Measurements from ENCODE around the gene CALHM4. TPM values are rescaled to one million over a fixed set of nuclear protein-coding genes. Genes with fewer than 3 reads are reported as not detected.

The CALHM4 gene
- total RNA-seq, result not detected
- long read RNA-seq, result 0 reads

- ATAC-seq (no peak), DNase-seq (no peak)
- intact Hi-C loops (cut with DNase I), result no loop called here
These were observed at the start of gene CALHM4 for GRCh38 chr6:116553451-116553850. Gene CALHM4 (plus strand): TSS chr6:116553751. CDS start chr6:116553794, 43 bp downstream.

GRCh38 chr6:116507324-116507723 lies 46.2 kb upstream of the CALHM4 start:
- ATAC-seq (no peak), DNase-seq (no peak)
- intact Hi-C loops (cut with DNase I), result no loop called here

- intact Hi-C loops (cut with DNase I), result no loop called here
- no peak for ATAC-seq
- no peak for DNase-seq
These were observed 45.0 kb upstream of the CALHM4 start for GRCh38 chr6:116508527-116508926.

GRCh38 chr6:116511424-116512110 lies 42.0 kb upstream of the CALHM4 start, which contains the start of gene CALHM5:
Gene CALHM5 (plus strand): TSS chr6:116511639. CDS start chr6:116511697, 58 bp downstream.
- ATAC-seq (peak; percentile 84 to 93), DNase-seq (peak; percentile 64)
- intact Hi-C loops (cut with DNase I), result no loop called here

- intact Hi-C loops (cut with DNase I), result no loop called here
- DNase-seq (no peak), ATAC-seq (peak; percentile 49 to 69)
These were observed 41.4 kb upstream of the CALHM4 start for GRCh38 chr6:116512111-116512559.

- ATAC-seq, result peak in 1 of 2 donors; percentile 20
- intact Hi-C loops (cut with DNase I), result no loop called here
These were observed 40.8 kb upstream of the CALHM4 start for GRCh38 chr6:116512734-116513133.

GRCh38 chr6:116513224-116513875 lies 40.2 kb upstream of the CALHM4 start:
- intact Hi-C loops (cut with DNase I), result no loop called here
- ATAC-seq, result no peak
- no peak for DNase-seq

More at GRCh38 chr6:116512734-116513133, 40.8 kb upstream of the CALHM4 start:
- no peak for DNase-seq

- DNase-seq (no peak), ATAC-seq (no peak)
- intact Hi-C loops (cut with DNase I), result no loop called here
These were observed 39.4 kb upstream of the CALHM4 start for GRCh38 chr6:116514111-116514510.

- no peak for ATAC-seq
- intact Hi-C loops (cut with DNase I), result no loop called here
- DNase-seq, result no peak
These were observed 38.4 kb upstream of the CALHM4 start for GRCh38 chr6:116515141-116515540.

GRCh38 chr6:116518621-116519368 lies 34.8 kb upstream of the CALHM4 start:
- intact Hi-C loops (cut with DNase I), result no loop called here
- no peak for ATAC-seq

GRCh38 chr6:116522896-116523295 lies 30.7 kb upstream of the CALHM4 start:
- no peak for ATAC-seq
- intact Hi-C loops (cut with DNase I), result no loop called here
- DNase-seq, result no peak

More at GRCh38 chr6:116518621-116519368, 34.8 kb upstream of the CALHM4 start:
- DNase-seq, result peak; percentile 37

GRCh38 chr6:116524236-116524635 lies 29.3 kb upstream of the CALHM4 start:
- intact Hi-C loops (cut with DNase I), result no loop called here
- DNase-seq (no peak), ATAC-seq (no peak)

- intact Hi-C loops (cut with DNase I), result no loop called here
- no peak for ATAC-seq
- DNase-seq, result no peak
These were observed 25.4 kb upstream of the CALHM4 start for GRCh38 chr6:116528133-116528532.

GRCh38 chr6:116528780-116529179 lies 24.8 kb upstream of the CALHM4 start:
- intact Hi-C loops (cut with DNase I), result no loop called here
- ATAC-seq, result peak in 1 of 2 donors; percentile 30
- no peak for DNase-seq

GRCh38 chr6:116529466-116530290 lies 23.9 kb upstream of the CALHM4 start:
- ATAC-seq (no peak), DNase-seq (no peak)
- intact Hi-C loops (cut with DNase I), result loop anchor here (5.0 to 10.0 kb wide), 4 partner anchors 85 to 312 kb away; no protein-coding TSS in a partner anchor

GRCh38 chr6:116530436-116530835 lies 23.1 kb upstream of the CALHM4 start:
- DNase-seq, result no peak

GRCh38 chr6:116531675-116532570 lies 21.6 kb upstream of the CALHM4 start:
- DNase-seq, result peak; percentile 48
- peak; percentile 87 to 89 for ATAC-seq
- intact Hi-C loops (cut with DNase I), result loop anchor here (5.0 to 10.0 kb wide), 4 partner anchors 87 to 315 kb away; no protein-coding TSS in a partner anchor

More at GRCh38 chr6:116530436-116530835, 23.1 kb upstream of the CALHM4 start:
- intact Hi-C loops (cut with DNase I), result loop anchor here (5.0 to 10.0 kb wide), 4 partner anchors 86 to 313 kb away; no protein-coding TSS in a partner anchor
- ATAC-seq, result no peak

Measured in left cardiac atrium (tissue), 4 donors.